ENCODE measurements around the gene KANK2.
"Not testable (repeated sequence)": the region's sequence is repeated elsewhere in the genome, so short reads cannot be mapped to it uniquely, and the experiment has no call there.

Gene KANK2

GRCh38 chr19:11195681-11196080 is 1.7 kb downstream of the KANK2 start:
- no peak for DNase-seq

DNA sequence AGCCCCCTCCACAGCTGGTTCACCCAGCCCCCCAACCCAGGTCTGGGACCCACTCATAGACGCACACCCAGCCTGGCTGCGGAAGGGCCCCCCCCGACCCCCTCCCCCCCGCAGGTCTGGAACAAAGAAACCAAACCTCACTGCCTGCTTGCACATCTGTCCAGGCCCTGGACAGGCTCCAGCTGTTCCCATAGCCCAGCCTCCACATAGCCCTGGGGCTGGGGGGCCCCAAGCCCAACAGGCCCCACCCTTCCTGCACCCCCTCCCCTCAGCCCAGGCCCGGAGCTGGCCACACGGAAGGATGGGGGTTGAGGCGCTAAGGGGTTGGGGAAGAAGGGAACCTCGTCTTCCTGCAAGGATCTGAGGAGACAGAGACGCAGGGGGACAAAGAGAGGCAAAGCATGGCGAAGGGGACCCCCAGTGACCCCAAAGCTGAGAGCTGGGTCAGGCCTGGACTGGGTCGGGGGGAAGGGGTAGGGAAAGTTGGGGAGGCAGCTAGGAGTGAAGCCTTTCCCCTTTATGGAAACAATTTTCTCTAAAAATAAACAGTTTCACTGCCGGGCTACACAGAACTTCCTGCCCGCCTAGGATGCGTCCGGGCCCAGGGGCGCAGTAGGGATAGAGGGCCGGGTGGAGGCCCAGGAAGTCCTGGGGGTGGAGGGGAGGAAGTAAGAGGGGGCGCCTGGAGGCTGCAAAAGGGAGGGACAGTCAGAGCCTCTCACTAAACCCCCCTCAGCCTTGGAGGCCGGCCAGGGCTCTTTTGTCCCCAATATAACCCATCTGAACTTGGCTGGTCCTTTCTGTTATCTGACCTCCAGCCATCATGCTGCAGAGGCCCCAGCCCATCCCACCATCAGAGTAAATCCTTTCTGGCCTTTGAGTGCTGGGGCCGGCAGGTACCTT is 2.4 kb downstream of the KANK2 start:
- no peak for DNase-seq

GRCh38 chr19:11194173-11194572 is 3.2 kb downstream of the KANK2 start:
- no peak for DNase-seq

DNA sequence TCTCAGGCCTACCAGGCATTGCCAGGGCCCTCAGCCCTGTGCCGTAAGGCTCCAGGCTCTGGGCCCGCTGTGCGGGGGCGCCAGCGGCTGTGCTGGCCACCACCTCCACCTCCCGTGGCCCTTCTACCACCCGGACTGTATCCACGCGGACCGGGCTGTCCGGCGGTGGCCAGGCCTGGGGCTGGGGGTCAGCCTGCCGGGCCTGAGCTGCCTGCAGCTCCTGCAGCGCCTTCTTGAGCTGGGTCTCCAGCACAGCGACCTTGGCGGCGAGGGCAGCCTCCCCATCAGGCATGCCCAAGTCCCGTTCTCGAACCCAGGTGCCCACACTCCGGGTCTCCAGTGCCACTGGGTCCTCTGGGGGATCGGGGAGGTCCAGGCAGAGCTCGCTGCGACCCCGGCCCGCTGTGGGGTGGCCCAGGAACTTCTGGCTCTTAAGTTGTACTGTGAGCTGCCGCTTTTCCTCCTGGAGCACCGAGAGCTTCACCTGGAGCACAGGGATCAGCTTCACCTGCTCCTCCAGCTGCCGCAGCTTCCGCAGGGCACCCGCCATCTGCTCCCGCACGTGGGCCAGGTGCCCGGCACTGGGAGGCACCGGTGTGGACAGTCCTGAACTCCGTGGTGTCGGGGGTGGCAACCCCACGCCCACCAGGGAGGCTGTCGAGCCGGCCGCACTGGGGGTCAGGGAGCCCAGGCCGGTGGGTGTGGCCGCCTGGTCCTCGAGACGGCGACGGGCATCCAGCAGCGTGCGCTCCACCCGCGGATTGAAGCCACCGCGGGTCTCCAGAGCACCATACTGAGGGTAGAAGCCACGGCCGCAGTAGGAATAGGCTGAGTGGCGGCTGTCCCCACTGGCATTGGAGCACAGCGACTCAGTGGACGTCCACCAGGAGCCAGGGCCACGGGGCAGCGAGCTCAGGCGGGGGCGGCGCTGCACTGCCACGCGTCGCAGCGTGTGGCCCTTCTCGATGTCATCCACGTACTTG is 4.1 kb downstream of the KANK2 start:
- DNase-seq = no peak

DNA sequence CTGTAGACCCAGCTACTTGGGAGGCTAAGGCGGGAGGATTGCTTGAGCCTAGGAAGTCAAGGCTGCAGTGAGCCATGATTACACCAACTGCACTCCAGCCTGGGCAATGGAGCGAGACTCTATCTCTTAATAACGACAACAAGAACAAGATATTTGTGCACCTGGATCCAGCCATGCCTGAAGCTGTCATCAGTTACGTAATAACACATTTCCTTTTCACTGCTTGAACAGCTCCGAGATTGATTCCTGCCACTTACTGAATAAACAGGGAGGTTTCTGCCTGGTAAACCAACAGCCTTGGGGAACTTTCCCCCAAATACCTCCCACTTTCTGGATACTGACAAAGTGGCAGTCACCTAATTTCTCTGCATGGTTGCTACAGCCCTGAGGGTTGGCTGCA is 5.4 kb downstream of the KANK2 start:
- DNase-seq = no peak

DNA sequence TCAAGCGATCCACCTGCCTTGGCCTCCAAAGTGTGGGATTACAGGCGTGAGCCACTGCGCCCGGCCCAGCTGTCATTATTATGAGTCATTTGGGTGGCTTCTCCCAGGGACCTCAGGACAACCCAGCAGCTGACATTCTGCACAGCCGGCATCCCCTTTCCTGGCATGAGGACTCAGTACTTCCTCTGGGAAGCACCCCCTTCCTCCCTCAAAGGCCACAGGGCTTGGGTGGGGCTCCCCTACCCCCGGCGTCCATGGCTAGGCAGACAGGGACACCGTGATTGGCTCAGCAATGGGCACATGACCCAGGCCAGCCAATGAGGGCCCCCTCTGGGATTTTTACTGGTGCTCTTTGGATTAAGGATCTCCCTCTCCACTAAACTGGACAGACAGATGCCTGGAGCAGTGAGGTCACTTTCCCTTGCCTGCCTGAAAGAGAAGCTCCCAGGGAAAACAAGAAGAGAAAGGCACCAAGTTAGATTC is 6.0 kb downstream of the KANK2 start:
- no peak for DNase-seq

DNA sequence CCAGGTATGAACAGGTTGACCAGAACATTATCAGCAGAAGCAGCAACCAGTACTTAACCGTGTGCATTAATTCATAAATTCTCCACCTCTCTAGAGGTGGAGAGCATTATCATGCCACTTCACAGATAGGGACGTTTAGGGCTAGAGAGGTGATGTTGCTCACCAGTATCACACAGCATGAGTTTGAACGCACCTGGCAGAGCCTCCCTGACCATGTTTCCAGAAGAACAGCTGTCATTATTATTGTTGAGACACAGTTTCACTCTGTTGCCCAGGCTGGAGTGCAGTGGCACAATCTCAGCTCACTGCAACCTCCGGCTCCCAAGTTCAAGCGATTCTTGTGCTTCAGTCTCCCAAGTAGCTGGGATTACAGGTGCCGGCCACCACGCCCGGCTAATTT is 6.8 kb downstream of the KANK2 start:
- no peak for DNase-seq

- no peak for DNase-seq
Observed at GRCh38 chr19:11187441-11187840, 9.9 kb downstream of the KANK2 start.

- DNase-seq = no peak
Observed at GRCh38 chr19:11182994-11183393, 14.4 kb downstream of the KANK2 start.

DNA sequence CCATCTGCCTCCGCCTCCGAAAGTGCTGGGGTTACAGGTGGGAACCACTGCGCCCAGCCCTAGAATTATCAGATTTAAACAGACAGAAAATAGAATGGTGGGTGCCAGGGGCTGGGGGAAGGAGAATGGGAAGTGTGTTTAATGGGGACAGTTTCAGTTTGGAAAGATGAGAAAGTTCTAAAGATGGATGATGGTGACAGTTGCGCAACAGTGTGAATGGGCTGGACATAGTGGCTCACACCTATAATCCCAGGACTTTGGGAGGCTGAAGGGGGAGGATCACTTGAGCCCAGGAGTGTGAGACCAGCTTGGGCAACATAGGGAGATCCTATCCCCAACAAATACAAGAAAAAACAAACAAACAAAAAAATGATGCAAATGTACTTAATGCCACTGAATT is 15.9 kb downstream of the KANK2 start:
- DNase-seq = no peak

- not testable (repeated sequence) for DNase-seq
Observed at GRCh38 chr19:11180975-11181374, 16.4 kb downstream of the KANK2 start.

DNA sequence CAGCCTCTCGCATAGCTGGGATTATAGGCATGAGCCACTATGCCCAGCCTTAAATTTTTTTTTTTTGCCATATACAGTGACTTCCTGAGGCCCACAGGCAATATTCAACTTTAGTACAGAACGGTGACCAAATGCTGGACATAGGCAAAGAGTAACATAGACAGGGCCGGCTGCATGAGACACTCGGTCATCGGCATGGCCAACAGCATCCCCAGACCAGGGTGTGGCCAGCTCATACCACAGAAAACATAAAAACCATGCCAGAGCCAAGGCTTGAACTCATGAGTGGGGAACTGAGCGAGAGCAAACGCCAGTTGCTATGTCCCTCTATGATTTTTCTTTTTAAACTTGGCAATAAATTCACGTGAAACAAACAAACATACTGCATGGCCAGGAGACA is 17.0 kb downstream of the KANK2 start:
- DNase-seq = no peak

DNA sequence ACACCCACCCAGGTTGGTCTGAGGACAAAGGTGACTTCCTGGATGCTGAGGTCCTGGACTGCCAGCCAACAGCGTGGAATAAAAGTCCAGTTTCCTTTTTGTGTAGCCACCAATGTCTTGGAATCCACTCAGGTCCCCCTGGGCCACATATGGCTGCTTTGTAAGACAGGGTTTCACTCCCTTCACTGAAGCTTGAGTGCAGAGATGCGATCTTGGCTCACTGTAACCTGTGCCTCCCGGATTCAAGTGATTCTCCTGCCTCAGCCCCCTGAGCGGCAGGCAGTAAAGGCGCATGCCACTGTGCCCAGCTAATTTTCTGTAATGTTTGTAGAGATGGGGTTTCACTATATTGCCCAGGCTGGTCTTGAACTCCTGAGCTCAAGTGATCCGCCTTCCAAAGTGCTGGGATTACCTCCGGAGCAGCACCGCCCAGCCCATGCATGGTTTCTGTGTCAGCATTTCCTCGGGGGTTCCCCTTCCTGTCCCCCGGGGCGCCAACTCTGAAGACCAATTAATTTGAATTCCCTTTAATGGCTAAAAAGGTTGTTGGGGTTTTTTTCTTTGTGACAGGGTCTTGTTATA is 17.5 kb downstream of the KANK2 start:
- DNase-seq = no peak

DNA sequence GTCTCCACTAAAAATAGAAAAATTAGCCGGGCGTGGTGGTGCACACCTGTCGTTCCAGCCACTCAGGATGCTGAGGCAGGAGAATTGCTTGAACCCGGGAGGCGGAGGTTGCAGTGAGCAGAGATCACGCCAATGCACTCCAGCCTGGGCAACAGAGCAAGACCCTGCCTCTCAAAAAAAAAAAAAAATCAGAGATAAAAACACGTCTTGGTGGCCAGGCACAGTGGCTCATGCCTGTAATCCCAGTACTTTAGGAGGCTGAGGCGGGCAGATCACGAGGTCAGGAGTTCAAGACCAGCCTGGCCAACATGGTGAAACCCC is 18.2 kb downstream of the KANK2 start:
- DNase-seq = not testable (repeated sequence)

DNA sequence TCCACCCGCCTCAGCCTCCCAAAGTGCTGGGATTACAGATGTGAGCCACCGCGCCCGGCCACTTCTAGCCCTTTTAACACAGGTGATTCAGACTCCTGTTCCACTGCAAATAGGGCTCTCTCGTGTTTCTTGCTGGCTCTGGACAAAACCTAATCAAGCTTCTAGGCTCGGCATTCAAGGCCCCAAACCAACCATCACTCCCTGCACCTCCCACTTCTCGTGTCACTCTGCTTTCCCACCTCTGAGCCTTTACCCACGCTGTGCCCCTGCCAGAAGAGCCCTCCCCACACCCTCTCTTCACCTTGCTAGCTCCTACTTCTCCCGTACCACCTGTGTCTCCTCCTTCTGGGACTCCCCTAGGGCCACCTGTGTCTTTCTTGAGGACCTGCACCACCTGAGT is 19.8 kb downstream of the KANK2 start:
- DNase-seq = no peak

- DNase-seq = no peak
Observed at GRCh38 chr19:11176466-11177193, 20.7 kb downstream of the KANK2 start.

GRCh38 chr19:11175920-11176319 is 21.4 kb downstream of the KANK2 start:
- DNase-seq = no peak

DNA sequence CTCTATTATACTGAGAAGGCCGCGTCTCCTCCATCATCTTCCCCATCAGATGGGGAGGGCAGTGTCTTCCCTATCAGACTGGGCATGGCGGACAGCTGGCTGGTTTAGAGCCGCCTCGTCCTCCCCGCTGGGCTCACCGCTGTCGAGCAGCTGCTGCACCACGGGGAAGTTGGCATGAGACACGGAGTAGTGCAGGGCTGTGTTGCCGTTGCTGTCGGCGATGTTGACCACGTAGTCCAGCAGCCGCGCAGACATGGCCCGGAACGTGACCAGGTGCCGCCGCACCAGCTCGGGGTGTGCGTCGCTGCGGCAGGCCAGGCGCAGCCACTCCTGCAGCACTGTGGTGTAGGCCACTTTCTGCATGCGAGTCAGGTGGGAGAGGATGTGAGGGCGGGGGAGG is 23.0 kb downstream of the KANK2 start:
- DNase-seq = no peak

DNA sequence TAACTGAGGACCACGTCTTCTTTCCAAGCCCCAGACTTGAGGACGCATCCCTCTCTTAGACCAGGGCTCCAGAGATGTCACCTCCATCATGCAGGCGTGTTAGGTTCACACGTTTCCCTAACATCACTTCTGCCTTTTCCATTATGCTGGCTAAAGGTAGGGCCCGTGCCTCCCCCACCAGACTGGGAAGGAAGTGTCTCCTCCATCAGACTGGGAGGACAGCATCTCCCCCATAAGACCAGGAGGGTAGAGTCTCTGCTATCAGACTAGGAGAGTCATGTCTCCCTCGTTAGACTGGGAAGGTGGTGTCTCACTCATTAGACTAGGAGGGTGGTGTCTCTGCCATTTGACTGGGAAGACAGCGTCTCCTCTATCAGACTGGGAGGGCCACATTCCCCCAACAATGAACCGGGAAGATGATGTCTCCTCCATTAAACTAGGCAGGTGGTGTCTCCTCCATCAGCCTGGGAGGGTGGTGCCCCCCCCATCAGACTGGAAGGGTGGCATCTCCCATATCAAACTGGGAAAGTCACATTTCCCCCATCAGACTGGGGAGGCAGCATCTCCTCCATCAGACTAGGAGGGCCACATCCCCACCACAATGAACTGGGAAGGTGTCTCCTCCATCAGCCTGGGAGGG is 23.7 kb downstream of the KANK2 start:
- DNase-seq = no peak

DNA sequence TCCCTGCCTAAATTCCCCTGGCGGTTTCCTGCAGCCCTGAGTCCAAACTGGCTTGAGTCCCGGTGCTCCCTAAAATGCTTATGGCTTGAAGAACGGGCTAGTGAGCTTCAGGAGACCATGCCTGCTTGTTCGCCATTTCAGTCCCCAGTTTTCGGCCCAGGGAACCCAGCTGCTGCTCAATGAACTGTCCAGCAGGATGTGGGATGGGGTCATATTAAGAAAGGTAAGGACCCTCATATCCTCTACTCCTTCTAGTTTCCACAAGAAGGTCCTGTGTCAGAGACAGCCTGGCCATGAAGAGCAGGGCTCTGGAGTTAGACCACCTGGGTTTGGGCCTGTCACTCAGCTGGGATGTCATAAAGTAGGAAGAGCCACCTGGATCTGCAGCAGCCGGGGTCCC is 24.8 kb downstream of the KANK2 start:
- no peak for DNase-seq

- DNase-seq = no peak
Observed at GRCh38 chr19:11171144-11171543, 26.2 kb downstream of the KANK2 start.
